Gastrocnemius medialis (tissue), 4 donors: ENCODE results near the gene CCDC9B.

ENCODE experiments used
- CTCF ChIP-seq, 5 experiments: fragments of 450-650 bp in 3 of 5; fragments of 200-600 bp in 2 of 5; sonication (generic) in 2 of 5; IDR thresholded peaks in 4 of 5; conservative IDR thresholded peaks in 1 of 5; 1 replicate in 4 of 5; 2 replicates in 1 of 5; pipeline ENCODE4 v1.5.1; 2016 to 2019; ENCODE audit warnings: antibody characterized with exemption in 5 of 5, mild to moderate bottlenecking in 3 of 5, moderate library complexity in 3 of 5
- POLR2A ChIP-seq, 2 donors: fragments of 450-650 bp; IDR thresholded peaks; one replicate each; pipeline ENCODE4 v1.6.1; 2017; ENCODE audit warnings: antibody characterized with exemption in 2 of 2, mild to moderate bottlenecking in 2 of 2, moderate library complexity in 2 of 2

GRCh38 chr15:40379853-40380252 lies 39.1 kb upstream of the CCDC9B start:
- TF ChIP-seq CTCF (IDR thresholded peaks at IDR 0.05 in 4 of 5, conservative IDR thresholded peaks at IDR 0.05 in 1 of 5) (no peak), POLR2A (IDR thresholded peaks at IDR 0.05) (no peak)
